WTC11 (cell line): Measurements from ENCODE around the gene C11orf65. TPM values are rescaled to one million over a fixed set of nuclear protein-coding genes. Genes with fewer than 3 reads are reported as not detected.

Source experiments
- ATAC-seq: fragments of 200-7000 bp; cut with Tn5 transposase; 2 replicates; pipeline ENCODE4 v1.10.0; 2021; ENCODE audit warnings: mild to moderate bottlenecking, moderate library complexity
- CTCF ChIA-PET: fragments of 300-600 bp; sonication (Branson Sonifier 250); formaldehyde crosslinking; loops from one replicate; lab custom pipeline; 2021; ENCODE audit warnings: antibody characterized with exemption; lab: Charles Lee
- POLR2A ChIA-PET: fragments of 350-600 bp; sonication (Branson Sonifier 250); formaldehyde crosslinking; loops from one replicate; lab custom pipeline; 2021; ENCODE audit warnings: antibody characterized with exemption; lab: Charles Lee
- DNase-seq: peaks from one replicate; pipeline ENCODE4 v3.0.0; 2021; ENCODE audit warnings: low spot score
- H3K27ac Mint-ChIP-seq: 2 replicates; pipeline ENCODE4 v1.8.0; 2021; ENCODE audit warnings: mixed read lengths
- H3K27me3 Mint-ChIP-seq: 2 replicates; pipeline ENCODE4 v1.8.0; 2021; ENCODE audit warnings: low read depth, mild to moderate bottlenecking, moderate library complexity, mixed read lengths
- H3K36me3 Mint-ChIP-seq: 2 replicates; pipeline ENCODE4 v1.8.0; 2021; ENCODE audit warnings: mixed read lengths
- H3K4me1 Mint-ChIP-seq: 2 replicates; pipeline ENCODE4 v1.8.0; 2022; ENCODE audit warnings: mixed read lengths
- H3K4me3 Mint-ChIP-seq: 2 replicates; pipeline ENCODE4 v1.8.0; 2021; ENCODE audit warnings: mild to moderate bottlenecking, moderate library complexity, mixed read lengths
- H3K9me3 Mint-ChIP-seq: 2 replicates; pipeline ENCODE4 v1.8.0; 2021; ENCODE audit warnings: mixed read lengths
- CREM ChIP-seq: sonication (generic); formaldehyde crosslinking; IDR thresholded peaks from 2 replicates; pipeline ENCODE4 v1.8.1; 2022; ENCODE audit warnings: mild to moderate bottlenecking, missing genetic modification reagents, moderate library complexity
- ESRRA ChIP-seq: sonication (generic); formaldehyde crosslinking; IDR thresholded peaks from 2 replicates; pipeline ENCODE4 v1.8.1; 2022; ENCODE audit warnings: mild to moderate bottlenecking, missing genetic modification reagents, borderline replicate concordance
- ETV6 ChIP-seq: sonication (generic); formaldehyde crosslinking; IDR thresholded peaks from 2 replicates; pipeline ENCODE4 v1.8.1; 2022; ENCODE audit warnings: mild to moderate bottlenecking, missing genetic modification reagents
- GTF2I ChIP-seq: fragments of 250-450 bp; sonication (Bioruptor Pico); conservative IDR thresholded peaks from 2 replicates; pipeline ENCODE4 v1.4.0; 2021; ENCODE audit warnings: mild to moderate bottlenecking
- JUN ChIP-seq: sonication (generic); formaldehyde crosslinking; IDR thresholded peaks from 2 replicates; pipeline ENCODE4 v1.8.0; 2023; ENCODE audit warnings: mild to moderate bottlenecking, missing genetic modification reagents
- KAT7 ChIP-seq: sonication (generic); formaldehyde crosslinking; IDR thresholded peaks from 2 replicates; pipeline ENCODE4 v1.8.1; 2023; ENCODE audit warnings: missing genetic modification reagents, mild to moderate bottlenecking, borderline replicate concordance
- MYBL2 ChIP-seq: sonication (generic); formaldehyde crosslinking; IDR thresholded peaks from 2 replicates; pipeline ENCODE4 v1.8.1; 2023; ENCODE audit warnings: mild to moderate bottlenecking, moderate library complexity, missing genetic modification reagents
- RELA ChIP-seq: sonication (generic); formaldehyde crosslinking; IDR thresholded peaks from 2 replicates; pipeline ENCODE4 v1.8.1; 2022; ENCODE audit warnings: missing genetic modification reagents, mild to moderate bottlenecking, borderline replicate concordance
- SP1 ChIP-seq: sonication (generic); formaldehyde crosslinking; conservative IDR thresholded peaks from 2 replicates; pipeline ENCODE4 v1.8.1; 2022; ENCODE audit warnings: missing genetic modification reagents
- ZNF138 ChIP-seq: sonication (generic); formaldehyde crosslinking; conservative IDR thresholded peaks from 2 replicates; pipeline ENCODE4 v1.8.1; 2022; ENCODE audit warnings: mild to moderate bottlenecking, moderate library complexity, missing genetic modification reagents
- ZNF671 ChIP-seq: fragments of 250-450 bp; sonication (Bioruptor Pico); IDR thresholded peaks from 2 replicates; pipeline ENCODE4 v1.8.0; 2021; ENCODE audit warnings: mild to moderate bottlenecking
- total RNA-seq: library from RNA; stranded (reverse); gene quantifications from 3 replicates; pipeline ENCODE4 v1.2.3, GENCODE V29; 2021
- TF ChIP-seq, protein P1 (sequence below): sonication (generic); formaldehyde crosslinking; IDR thresholded peaks from 2 replicates; pipeline ENCODE4 v1.8.0; 2023; ENCODE audit warnings: mild to moderate bottlenecking, missing genetic modification reagents
- TF ChIP-seq, protein P2 (sequence below): sonication (generic); formaldehyde crosslinking; IDR thresholded peaks from 2 replicates; pipeline ENCODE4 v1.8.0; 2022; ENCODE audit warnings: mild to moderate bottlenecking, missing genetic modification reagents
- TF ChIP-seq, protein P3 (sequence below): sonication (generic); formaldehyde crosslinking; conservative IDR thresholded peaks from 2 replicates; pipeline ENCODE4 v1.8.1; 2023; ENCODE audit warnings: mild to moderate bottlenecking, low read depth, missing genetic modification reagents, moderate library complexity
- TF ChIP-seq, protein P4 (sequence below): sonication (generic); formaldehyde crosslinking; IDR thresholded peaks from 2 replicates; pipeline ENCODE4 v1.8.1; 2022; ENCODE audit warnings: mild to moderate bottlenecking, moderate library complexity, missing genetic modification reagents
- TF ChIP-seq, protein P5 (sequence below): sonication (generic); formaldehyde crosslinking; IDR thresholded peaks from 2 replicates; pipeline ENCODE4 v1.8.1; 2022; ENCODE audit warnings: low read depth, mild to moderate bottlenecking, moderate library complexity, missing genetic modification reagents, borderline replicate concordance
- TF ChIP-seq, protein P6 (sequence below): sonication (generic); formaldehyde crosslinking; IDR thresholded peaks from 2 replicates; pipeline ENCODE4 v1.8.1; 2022; ENCODE audit warnings: mild to moderate bottlenecking, missing genetic modification reagents, moderate library complexity, borderline replicate concordance
- TF ChIP-seq, protein P7 (sequence below): sonication (generic); formaldehyde crosslinking; IDR thresholded peaks from 2 replicates; pipeline ENCODE4 v1.8.0; 2022; ENCODE audit warnings: mild to moderate bottlenecking, missing genetic modification reagents
- TF ChIP-seq, protein P8 (sequence below): sonication (generic); formaldehyde crosslinking; conservative IDR thresholded peaks from 2 replicates; pipeline ENCODE4 v1.8.1; 2022; ENCODE audit warnings: mild to moderate bottlenecking, missing genetic modification reagents
- TF ChIP-seq, protein P9 (sequence below): sonication (generic); formaldehyde crosslinking; IDR thresholded peaks from 2 replicates; pipeline ENCODE4 v1.8.0; 2023; ENCODE audit warnings: missing genetic modification reagents, mild to moderate bottlenecking, borderline replicate concordance

C11orf65 gene
- total RNA-seq, 1 experiment from 2014 or later = 0.83 TPM

DNA sequence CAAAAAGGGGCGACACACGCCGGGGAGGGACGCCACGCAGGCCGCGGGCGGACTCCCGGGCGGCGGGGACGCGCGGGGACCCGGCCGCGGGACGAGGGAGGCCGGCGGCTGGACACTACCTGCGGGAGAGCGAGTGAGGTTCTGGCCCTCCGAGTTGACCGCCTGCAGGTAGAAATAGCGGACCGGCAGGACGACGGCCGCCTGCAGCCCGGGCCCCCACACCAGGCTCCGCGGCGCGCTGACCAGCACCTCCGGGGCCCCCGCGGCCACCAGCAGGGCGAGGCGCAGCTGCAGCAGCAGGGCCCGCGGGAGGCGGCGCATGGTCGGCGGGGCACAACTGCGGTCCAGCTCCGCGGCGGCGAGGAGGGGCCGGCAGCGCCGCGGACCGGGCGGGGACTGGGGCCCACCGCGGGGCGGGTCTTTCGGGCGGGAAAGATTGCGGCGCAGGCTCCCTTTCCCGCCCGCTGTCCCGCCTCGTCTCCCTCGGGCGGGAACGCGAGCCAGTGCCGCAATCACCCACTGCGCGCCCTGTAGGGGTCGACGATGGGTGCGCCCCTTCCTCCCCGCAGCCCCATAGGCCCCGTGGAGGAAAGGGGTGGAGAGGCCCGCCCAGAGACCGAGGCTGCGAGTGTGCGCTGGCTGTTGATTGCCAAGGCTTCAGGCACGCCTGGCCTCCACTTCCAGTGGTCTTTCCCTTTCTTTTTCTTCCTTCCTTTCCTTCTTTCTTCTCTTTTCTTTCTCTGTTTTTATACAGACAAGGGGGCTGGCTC, 30.9 kb upstream of the C11orf65 start, which contains the start of gene POGLUT3:
TSS of gene POGLUT3 (minus strand) at position 339 of the 770 bp plus-strand sequence. CDS start at position 321, 18 bp downstream.
- Mint-ChIP-seq H3K4me3 (peak within 1 kb of the TSS; percentile 99), H3K9me3 (no peaks in the 10 kb centered on the region), H3K27me3 (peaks cover 15% of the 10 kb centered on the region), H3K27ac (peak within 1 kb of the TSS; percentile 100), H3K36me3 (no peaks in the 10 kb centered on the region), H3K4me1 (peaks cover 18% of the 10 kb centered on the region)
- peak; percentile 66 for ATAC-seq
- POLR2A ChIA-PET = interaction anchor here (0.6 to 1.0 kb wide), 2 partner anchors 104 to 276 kb away, joined by 3 read pairs; partner anchors contain the start of gene NPAT
- CTCF ChIA-PET = no interaction called here
- DNase-seq = peak; percentile 68
- peak; percentile 55; the same call in 1 of the 2 replicates for TF ChIP-seq ESRRA (CRISPR knock-in tag)
- TF ChIP-seq CREM = peak; percentile 64; the same call in 1 of the 2 replicates
- TF ChIP-seq, protein P1, sequence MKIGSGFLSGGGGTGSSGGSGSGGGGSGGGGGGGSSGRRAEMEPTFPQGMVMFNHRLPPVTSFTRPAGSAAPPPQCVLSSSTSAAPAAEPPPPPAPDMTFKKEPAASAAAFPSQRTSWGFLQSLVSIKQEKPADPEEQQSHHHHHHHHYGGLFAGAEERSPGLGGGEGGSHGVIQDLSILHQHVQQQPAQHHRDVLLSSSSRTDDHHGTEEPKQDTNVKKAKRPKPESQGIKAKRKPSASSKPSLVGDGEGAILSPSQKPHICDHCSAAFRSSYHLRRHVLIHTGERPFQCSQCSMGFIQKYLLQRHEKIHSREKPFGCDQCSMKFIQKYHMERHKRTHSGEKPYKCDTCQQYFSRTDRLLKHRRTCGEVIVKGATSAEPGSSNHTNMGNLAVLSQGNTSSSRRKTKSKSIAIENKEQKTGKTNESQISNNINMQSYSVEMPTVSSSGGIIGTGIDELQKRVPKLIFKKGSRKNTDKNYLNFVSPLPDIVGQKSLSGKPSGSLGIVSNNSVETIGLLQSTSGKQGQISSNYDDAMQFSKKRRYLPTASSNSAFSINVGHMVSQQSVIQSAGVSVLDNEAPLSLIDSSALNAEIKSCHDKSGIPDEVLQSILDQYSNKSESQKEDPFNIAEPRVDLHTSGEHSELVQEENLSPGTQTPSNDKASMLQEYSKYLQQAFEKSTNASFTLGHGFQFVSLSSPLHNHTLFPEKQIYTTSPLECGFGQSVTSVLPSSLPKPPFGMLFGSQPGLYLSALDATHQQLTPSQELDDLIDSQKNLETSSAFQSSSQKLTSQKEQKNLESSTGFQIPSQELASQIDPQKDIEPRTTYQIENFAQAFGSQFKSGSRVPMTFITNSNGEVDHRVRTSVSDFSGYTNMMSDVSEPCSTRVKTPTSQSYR (CRISPR knock-in tag) = no peak
- 0 out of 2 replicates have a peak, but pooled peaks have one; percentile 31 for TF ChIP-seq MYBL2 (CRISPR knock-in tag)
- 0 out of 2 replicates have a peak, but pooled peaks have one; percentile 43 for TF ChIP-seq GTF2I (CRISPR knock-in tag)
- no peak for TF ChIP-seq ZNF138
- TF ChIP-seq, protein P2, sequence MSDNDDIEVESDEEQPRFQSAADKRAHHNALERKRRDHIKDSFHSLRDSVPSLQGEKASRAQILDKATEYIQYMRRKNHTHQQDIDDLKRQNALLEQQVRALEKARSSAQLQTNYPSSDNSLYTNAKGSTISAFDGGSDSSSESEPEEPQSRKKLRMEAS (CRISPR knock-in tag) = peak; percentile 56
- TF ChIP-seq, protein P3, sequence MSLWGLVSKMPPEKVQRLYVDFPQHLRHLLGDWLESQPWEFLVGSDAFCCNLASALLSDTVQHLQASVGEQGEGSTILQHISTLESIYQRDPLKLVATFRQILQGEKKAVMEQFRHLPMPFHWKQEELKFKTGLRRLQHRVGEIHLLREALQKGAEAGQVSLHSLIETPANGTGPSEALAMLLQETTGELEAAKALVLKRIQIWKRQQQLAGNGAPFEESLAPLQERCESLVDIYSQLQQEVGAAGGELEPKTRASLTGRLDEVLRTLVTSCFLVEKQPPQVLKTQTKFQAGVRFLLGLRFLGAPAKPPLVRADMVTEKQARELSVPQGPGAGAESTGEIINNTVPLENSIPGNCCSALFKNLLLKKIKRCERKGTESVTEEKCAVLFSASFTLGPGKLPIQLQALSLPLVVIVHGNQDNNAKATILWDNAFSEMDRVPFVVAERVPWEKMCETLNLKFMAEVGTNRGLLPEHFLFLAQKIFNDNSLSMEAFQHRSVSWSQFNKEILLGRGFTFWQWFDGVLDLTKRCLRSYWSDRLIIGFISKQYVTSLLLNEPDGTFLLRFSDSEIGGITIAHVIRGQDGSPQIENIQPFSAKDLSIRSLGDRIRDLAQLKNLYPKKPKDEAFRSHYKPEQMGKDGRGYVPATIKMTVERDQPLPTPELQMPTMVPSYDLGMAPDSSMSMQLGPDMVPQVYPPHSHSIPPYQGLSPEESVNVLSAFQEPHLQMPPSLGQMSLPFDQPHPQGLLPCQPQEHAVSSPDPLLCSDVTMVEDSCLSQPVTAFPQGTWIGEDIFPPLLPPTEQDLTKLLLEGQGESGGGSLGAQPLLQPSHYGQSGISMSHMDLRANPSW (CRISPR knock-in tag) = no peak
- no peak for TF ChIP-seq JUN
- TF ChIP-seq RELA = 0 out of 2 replicates have a peak, but pooled peaks have one; percentile 29
- 0 out of 2 replicates have a peak, but pooled peaks have one; percentile 8 for TF ChIP-seq ETV6
- TF ChIP-seq, protein P4, sequence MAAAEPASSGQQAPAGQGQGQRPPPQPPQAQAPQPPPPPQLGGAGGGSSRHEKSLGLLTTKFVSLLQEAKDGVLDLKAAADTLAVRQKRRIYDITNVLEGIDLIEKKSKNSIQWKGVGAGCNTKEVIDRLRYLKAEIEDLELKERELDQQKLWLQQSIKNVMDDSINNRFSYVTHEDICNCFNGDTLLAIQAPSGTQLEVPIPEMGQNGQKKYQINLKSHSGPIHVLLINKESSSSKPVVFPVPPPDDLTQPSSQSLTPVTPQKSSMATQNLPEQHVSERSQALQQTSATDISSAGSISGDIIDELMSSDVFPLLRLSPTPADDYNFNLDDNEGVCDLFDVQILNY (CRISPR knock-in tag) = peak; percentile 87; the same call in 1 of the 2 replicates
- TF ChIP-seq, protein P5, sequence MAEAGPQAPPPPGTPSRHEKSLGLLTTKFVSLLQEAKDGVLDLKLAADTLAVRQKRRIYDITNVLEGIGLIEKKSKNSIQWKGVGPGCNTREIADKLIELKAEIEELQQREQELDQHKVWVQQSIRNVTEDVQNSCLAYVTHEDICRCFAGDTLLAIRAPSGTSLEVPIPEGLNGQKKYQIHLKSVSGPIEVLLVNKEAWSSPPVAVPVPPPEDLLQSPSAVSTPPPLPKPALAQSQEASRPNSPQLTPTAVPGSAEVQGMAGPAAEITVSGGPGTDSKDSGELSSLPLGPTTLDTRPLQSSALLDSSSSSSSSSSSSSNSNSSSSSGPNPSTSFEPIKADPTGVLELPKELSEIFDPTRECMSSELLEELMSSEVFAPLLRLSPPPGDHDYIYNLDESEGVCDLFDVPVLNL (CRISPR knock-in tag) = peak; percentile 26; the same call in 1 of the 2 replicates
- TF ChIP-seq, protein P6, sequence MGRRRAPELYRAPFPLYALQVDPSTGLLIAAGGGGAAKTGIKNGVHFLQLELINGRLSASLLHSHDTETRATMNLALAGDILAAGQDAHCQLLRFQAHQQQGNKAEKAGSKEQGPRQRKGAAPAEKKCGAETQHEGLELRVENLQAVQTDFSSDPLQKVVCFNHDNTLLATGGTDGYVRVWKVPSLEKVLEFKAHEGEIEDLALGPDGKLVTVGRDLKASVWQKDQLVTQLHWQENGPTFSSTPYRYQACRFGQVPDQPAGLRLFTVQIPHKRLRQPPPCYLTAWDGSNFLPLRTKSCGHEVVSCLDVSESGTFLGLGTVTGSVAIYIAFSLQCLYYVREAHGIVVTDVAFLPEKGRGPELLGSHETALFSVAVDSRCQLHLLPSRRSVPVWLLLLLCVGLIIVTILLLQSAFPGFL (CRISPR knock-in tag) = no peak
- TF ChIP-seq, protein P7, sequence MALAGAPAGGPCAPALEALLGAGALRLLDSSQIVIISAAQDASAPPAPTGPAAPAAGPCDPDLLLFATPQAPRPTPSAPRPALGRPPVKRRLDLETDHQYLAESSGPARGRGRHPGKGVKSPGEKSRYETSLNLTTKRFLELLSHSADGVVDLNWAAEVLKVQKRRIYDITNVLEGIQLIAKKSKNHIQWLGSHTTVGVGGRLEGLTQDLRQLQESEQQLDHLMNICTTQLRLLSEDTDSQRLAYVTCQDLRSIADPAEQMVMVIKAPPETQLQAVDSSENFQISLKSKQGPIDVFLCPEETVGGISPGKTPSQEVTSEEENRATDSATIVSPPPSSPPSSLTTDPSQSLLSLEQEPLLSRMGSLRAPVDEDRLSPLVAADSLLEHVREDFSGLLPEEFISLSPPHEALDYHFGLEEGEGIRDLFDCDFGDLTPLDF (CRISPR knock-in tag) = no peak
- TF ChIP-seq, protein P8, sequence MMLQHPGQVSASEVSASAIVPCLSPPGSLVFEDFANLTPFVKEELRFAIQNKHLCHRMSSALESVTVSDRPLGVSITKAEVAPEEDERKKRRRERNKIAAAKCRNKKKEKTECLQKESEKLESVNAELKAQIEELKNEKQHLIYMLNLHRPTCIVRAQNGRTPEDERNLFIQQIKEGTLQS (CRISPR knock-in tag) = no peak
- peak; percentile 97; the same call in 1 of the 2 replicates for TF ChIP-seq KAT7 (CRISPR knock-in tag)
- no peak for TF ChIP-seq ZNF671 (CRISPR knock-in tag)
- peak; percentile 41 for TF ChIP-seq SP1 (CRISPR knock-in tag)
- TF ChIP-seq, protein P9, sequence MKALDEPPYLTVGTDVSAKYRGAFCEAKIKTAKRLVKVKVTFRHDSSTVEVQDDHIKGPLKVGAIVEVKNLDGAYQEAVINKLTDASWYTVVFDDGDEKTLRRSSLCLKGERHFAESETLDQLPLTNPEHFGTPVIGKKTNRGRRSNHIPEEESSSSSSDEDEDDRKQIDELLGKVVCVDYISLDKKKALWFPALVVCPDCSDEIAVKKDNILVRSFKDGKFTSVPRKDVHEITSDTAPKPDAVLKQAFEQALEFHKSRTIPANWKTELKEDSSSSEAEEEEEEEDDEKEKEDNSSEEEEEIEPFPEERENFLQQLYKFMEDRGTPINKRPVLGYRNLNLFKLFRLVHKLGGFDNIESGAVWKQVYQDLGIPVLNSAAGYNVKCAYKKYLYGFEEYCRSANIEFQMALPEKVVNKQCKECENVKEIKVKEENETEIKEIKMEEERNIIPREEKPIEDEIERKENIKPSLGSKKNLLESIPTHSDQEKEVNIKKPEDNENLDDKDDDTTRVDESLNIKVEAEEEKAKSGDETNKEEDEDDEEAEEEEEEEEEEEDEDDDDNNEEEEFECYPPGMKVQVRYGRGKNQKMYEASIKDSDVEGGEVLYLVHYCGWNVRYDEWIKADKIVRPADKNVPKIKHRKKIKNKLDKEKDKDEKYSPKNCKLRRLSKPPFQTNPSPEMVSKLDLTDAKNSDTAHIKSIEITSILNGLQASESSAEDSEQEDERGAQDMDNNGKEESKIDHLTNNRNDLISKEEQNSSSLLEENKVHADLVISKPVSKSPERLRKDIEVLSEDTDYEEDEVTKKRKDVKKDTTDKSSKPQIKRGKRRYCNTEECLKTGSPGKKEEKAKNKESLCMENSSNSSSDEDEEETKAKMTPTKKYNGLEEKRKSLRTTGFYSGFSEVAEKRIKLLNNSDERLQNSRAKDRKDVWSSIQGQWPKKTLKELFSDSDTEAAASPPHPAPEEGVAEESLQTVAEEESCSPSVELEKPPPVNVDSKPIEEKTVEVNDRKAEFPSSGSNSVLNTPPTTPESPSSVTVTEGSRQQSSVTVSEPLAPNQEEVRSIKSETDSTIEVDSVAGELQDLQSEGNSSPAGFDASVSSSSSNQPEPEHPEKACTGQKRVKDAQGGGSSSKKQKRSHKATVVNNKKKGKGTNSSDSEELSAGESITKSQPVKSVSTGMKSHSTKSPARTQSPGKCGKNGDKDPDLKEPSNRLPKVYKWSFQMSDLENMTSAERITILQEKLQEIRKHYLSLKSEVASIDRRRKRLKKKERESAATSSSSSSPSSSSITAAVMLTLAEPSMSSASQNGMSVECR (CRISPR knock-in tag) = no peak; the same call in 1 of the 2 replicates
